Suppressor macrophage treated with lipopolysaccharide for 4 hours (primary cell): ENCODE measurements around the gene OR6K6.

Source experiments
- DNase-seq: peaks from one replicate; pipeline ENCODE4 v3.0.0-alpha.2; 2020

The OR6K6 gene

GRCh38 chr1:158803678-158804077 lies 49.2 kb downstream of the OR6K6 start:
- DNase-seq = no peak
